ENCODE measurements around the gene PCDHGB2.
"Not testable (repeated sequence)": the region's sequence is repeated elsewhere in the genome, so short reads cannot be mapped to it uniquely, and the experiment has no call there.

The PCDHGB2 gene

GRCh38 chr5:141359790-141360426 lies at the start of gene PCDHGB2:
TSS of gene PCDHGB2 (plus strand) at chr5:141359994. CDS start at chr5:141360136, 142 bp downstream.
- peak; percentile 27 for DNase-seq (ENCODE audit: low spot score)

- no peak for DNase-seq (ENCODE audit: low spot score)
These were observed 46.1 kb upstream of the PCDHGB2 start for GRCh38 chr5:141313711-141314110.

GRCh38 chr5:141316963-141317362 lies 42.8 kb upstream of the PCDHGB2 start:
- not testable (repeated sequence) for DNase-seq (ENCODE audit: low spot score)

DNA sequence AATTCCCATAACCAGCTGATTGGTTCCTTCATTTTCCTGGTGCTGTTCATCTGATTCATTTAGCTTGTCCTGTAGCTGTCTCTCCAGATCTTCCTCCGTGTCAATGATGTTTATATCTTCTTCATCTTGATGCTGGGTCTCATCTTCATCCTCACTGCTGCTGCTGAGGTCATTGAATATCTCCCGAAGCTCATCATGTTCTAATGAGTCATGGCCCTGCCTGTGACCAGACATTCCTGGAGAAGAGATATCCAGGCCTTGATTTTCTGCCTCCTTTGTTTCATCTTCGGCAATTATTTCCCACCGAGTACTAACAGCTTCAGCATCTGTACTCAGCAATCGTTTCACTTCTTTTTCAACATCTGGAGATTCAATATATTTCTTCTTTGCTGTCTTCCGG lies 40.6 kb upstream of the PCDHGB2 start:
- DNase-seq (ENCODE audit: low spot score), result no peak

DNA sequence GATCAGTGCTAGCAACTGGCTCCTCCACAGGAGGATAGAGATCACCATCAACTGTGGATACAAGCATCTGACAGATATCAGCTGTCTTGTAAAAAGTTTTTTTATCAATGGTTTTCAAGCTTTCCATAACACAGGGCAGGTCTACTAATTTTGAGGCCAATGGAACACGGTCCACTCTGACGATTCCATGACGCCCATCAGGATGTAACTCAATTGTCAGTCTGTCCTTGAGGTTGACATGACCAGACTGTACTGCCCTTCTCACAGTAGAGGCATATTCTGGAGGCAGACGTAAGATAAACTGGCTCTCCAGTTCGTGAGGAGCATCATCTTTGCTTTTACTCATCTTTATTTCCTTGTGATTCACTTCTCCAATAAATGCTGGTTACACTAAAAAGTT lies 40.1 kb upstream of the PCDHGB2 start:
- DNase-seq (ENCODE audit: low spot score), result no peak

GRCh38 chr5:141320225-141321169 lies 39.3 kb upstream of the PCDHGB2 start, which contains the start of gene TAF7:
TSS of gene TAF7 (minus strand) at chr5:141320784. CDS start at chr5:141320044, 740 bp downstream.
- DNase-seq (ENCODE audit: low spot score), result peak; percentile 98

- DNase-seq (ENCODE audit: low spot score), result no peak
These were observed 37.5 kb upstream of the PCDHGB2 start for GRCh38 chr5:141322261-141322660.

- DNase-seq (ENCODE audit: low spot score), result peak; percentile 88
These were observed 33.5 kb upstream of the PCDHGB2 start for GRCh38 chr5:141326088-141326854.

GRCh38 chr5:141328231-141328630 lies 31.6 kb upstream of the PCDHGB2 start:
- no peak for DNase-seq (ENCODE audit: low spot score)

DNA sequence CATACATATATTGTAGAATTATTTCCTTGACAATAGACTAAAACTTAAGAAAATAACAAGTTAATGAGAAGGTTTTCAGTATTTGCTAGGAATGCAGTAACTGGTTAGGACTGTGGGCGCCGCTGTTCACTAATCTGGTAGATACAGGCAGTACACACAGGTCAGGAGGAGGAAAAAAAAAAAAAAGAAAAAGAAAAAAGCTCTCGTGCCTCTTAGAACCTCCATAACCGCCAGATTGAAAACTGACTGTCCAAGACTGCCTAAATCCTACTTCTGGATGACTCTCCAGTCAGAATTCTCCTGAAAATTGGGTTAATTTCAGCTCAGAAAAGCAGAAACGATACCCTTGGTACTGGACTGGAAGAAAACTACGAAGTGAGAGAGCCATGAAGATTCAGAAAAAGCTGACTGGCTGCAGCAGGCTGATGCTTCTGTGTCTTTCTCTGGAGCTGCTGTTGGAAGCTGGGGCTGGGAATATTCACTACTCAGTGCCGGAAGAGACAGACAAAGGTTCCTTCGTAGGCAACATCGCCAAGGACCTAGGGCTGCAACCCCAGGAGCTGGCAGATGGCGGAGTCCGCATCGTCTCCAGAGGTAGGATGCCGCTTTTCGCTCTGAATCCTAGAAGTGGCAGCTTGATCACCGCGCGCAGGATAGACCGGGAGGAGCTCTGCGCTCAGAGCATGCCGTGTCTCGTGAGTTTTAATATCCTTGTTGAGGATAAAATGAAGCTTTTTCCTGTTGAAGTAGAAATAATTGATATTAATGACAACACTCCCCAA lies 29.3 kb upstream of the PCDHGB2 start, which contains the start of gene PCDHGA1:
PCDHGA1 (plus strand) TSS at position 216 of the 782 bp plus-strand sequence.
- DNase-seq (ENCODE audit: low spot score), result peak; percentile 61

- DNase-seq (ENCODE audit: low spot score), result not testable (repeated sequence)
These were observed 27.2 kb upstream of the PCDHGB2 start for GRCh38 chr5:141332571-141332970.

DNA sequence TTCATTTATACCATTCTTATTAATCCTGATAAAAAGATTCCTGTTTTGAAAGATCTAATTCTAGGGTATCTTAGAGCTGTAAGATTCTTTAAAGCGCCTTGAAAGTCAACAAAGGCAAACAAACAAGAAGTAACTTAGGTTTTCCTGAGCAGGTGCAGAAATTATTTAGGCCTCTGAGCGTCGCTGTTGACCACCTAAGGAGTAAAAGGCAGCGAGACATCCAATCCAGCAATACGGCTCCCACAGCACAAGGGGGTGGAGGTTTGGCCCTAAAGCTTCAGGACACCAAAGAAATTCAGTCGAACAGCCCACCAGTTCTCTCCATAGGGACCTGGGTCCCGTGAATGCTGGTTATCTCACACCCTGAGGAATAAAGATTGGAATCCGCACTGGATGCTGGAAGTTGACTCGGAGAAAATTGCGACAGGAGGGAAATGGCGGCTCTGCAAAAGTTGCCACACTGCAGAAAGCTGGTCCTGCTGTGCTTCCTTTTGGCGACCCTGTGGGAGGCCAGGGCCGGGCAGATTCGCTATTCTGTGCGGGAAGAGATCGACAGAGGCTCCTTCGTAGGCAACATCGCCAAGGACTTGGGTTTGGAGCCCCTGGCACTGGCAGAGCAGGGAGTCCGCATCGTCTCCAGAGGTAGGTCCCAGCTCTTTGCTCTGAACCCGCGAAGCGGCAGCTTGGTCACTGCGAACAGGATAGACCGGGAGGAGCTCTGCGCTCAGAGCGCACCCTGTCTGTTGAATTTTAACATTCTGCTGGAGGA lies 21.1 kb upstream of the PCDHGB2 start, which contains the start of gene PCDHGA2:
PCDHGA2 (plus strand) TSS at position 223 of the 769 bp plus-strand sequence.
- peak; percentile 55 for DNase-seq (ENCODE audit: low spot score)

DNA sequence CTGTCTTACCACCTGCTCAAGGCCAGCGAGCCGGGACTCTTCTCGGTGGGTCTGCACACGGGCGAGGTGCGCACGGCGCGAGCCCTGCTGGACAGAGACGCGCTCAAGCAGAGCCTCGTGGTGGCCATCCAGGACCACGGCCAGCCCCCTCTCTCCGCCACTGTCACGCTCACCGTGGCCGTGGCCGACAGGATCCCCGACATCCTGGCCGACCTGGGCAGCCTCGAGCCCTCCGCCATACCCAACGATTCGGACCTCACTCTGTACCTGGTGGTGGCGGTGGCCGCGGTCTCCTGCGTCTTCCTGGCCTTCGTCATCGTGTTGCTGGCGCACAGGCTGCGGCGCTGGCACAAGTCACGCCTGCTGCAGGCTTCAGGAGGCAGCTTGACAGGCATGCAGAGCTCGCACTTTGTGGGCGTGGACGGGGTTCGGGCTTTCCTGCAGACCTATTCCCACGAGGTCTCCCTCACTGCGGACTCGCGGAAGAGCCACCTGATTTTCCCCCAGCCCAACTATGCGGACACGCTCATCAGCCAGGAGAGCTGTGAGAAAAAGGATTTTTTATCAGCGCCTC lies 18.9 kb upstream of the PCDHGB2 start:
- not testable (repeated sequence) for DNase-seq (ENCODE audit: low spot score)

GRCh38 chr5:141342773-141343172 lies 17.0 kb upstream of the PCDHGB2 start:
- DNase-seq (ENCODE audit: low spot score), result no peak

DNA sequence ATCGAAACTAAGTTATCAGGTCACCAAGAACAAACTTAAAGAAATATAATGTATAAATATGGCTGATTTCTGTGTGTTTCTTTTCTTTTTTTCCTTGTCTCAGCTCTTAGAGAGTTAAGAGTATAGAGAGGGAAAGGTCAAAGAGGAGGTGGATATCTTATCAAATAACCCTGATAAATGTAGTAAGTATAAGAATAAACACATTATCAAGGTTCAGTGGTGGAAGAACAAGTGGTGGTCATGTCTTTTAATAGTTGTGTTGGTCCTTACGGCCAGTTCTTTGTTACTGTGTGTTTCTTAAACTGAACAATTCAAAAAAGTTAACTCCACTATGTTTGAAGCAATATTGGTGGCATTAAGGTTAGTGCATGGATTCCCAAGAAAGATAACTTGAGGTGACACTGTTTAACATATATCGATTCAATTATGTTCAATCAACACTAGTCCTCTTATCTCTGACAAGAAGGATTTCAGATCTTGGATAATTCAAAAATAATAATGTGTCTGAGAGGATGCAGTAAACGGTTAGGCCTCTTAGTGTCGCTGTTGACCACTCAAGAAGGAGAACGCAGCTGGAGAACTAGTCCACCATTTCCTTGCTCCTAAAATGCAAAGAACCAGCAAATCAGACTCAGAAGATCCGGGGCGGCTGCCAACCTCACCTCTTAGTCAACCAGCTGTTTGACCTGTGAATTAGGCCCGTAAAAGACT lies 16.4 kb upstream of the PCDHGB2 start, which contains the start of gene PCDHGA3:
PCDHGA3 (plus strand) TSS at position 588 of the 711 bp plus-strand sequence. CDS start 205 bp downstream, outside the sequence.
- no peak for DNase-seq (ENCODE audit: low spot score)

DNA sequence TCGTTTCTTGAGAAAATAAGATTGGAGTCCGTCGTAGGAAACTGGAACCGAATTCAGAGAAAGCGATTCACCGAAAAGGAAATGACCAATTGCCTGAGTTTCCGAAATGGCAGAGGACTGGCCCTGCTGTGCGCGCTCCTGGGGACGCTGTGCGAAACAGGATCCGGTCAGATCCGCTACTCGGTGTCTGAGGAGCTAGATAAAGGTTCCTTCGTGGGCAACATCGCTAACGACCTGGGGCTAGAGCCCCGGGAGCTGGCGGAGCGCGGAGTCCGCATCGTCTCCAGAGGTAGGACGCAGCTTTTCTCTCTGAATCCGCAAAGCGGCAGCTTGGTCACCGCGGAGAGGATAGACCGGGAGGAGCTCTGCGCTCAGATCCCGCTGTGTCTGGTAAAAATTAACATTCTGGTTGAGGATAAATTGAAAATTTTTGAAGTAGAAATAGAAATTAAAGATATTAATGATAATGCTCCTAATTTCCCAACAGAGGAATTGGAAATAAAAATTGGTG lies 15.8 kb upstream of the PCDHGB2 start:
- DNase-seq (ENCODE audit: low spot score), result no peak

DNA sequence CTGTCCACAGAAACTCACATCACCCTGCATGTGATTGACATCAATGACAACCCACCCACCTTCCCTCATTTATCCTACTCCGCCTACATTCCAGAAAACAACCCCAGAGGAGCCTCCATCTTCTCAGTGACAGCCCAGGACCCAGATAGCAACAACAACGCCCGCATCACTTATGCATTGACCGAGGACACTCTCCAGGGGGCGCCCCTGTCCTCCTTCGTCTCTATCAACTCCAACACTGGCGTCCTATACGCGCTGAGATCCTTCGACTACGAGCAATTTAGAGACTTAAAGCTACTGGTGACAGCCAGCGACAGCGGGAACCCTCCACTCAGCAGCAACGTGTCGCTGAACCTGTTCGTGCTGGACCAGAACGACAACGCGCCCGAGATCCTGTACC lies 14.5 kb upstream of the PCDHGB2 start:
- no peak for DNase-seq (ENCODE audit: low spot score)

- DNase-seq (ENCODE audit: low spot score), result not testable (repeated sequence)
These were observed 13.8 kb upstream of the PCDHGB2 start for GRCh38 chr5:141346017-141346416.

Measured in AG20443 (cell line).